Measurements from ENCODE around the gene TRIM2. TPM values are rescaled to one million over a fixed set of nuclear protein-coding genes. Genes with fewer than 3 reads are reported as not detected.

TRIM2 gene
- total and polyA plus RNA-seq, 4 donors = 3.4 to 15.5 (median 8.9) TPM

DNA sequence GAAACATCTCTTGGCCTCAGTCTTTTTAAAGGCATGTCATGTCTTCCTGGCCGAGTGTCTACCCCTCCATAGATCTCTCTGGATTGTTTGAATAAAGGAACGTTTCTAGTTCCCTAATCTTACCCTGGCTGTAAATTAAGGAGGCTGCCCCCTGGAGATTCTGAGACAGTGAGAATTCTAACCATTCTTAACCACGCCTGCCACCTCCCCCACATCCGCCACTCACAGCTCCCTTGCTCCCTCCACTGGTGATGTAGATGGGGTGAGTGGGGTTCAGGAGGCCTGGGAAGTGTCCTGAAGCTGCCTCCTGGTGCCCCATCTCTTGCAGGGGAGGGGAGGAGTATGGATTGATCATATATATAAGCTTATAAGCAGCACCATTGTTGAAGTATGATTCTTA is 48.0 kb upstream of the TRIM2 start:
- Histone ChIP-seq H3K36me3 (ENCODE audit: control insufficient read depth in 4 of 4, insufficient read depth in 3 of 4, low read depth in 1 of 4, low read length in 3 of 4) (no peaks in the 10 kb centered on the region), H3K27me3 (ENCODE audit: control insufficient read depth in 4 of 4, insufficient read depth in 4 of 4, low read length in 3 of 4) (peaks cover 0 to 12% (median 3%) of the 10 kb centered on the region in 4 donors), H3K27ac (ENCODE audit: low read depth in 1 of 2, low read length in 2 of 2) (no peak overlapping the region), H3K4me3 (ENCODE audit: low read depth in 1 of 3, low read length in 3 of 3) (no peak overlapping the region), H3K9ac (ENCODE audit: low read depth in 1 of 2, low read length in 2 of 2) (no peak overlapping the region), H3K4me1 (ENCODE audit: control insufficient read depth in 4 of 4, insufficient read depth in 4 of 4, low read length in 3 of 4) (peaks cover 3 to 23% (median 19%) of the 10 kb centered on the region in 4 donors), H3K9me3 (ENCODE audit: control insufficient read depth in 4 of 4, low read length in 3 of 4) (no peaks in the 10 kb centered on the region)
- no peak for DNase-seq (ENCODE audit: low spot score)
- TF ChIP-seq NR2F2 (IDR thresholded peaks at IDR 0.05) = no peak
- no peak for TF ChIP-seq TAF1 (conservative IDR thresholded peaks at IDR 0.05)
- TF ChIP-seq JUND (IDR thresholded peaks at IDR 0.05) = no peak
- TF ChIP-seq, protein P1, sequence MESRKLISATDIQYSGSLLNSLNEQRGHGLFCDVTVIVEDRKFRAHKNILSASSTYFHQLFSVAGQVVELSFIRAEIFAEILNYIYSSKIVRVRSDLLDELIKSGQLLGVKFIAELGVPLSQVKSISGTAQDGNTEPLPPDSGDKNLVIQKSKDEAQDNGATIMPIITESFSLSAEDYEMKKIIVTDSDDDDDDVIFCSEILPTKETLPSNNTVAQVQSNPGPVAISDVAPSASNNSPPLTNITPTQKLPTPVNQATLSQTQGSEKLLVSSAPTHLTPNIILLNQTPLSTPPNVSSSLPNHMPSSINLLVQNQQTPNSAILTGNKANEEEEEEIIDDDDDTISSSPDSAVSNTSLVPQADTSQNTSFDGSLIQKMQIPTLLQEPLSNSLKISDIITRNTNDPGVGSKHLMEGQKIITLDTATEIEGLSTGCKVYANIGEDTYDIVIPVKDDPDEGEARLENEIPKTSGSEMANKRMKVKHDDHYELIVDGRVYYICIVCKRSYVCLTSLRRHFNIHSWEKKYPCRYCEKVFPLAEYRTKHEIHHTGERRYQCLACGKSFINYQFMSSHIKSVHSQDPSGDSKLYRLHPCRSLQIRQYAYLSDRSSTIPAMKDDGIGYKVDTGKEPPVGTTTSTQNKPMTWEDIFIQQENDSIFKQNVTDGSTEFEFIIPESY (IDR thresholded peaks at IDR 0.05) = no peak
- TF ChIP-seq RXRA (IDR thresholded peaks at IDR 0.05) = no peak
- no peak for TF ChIP-seq YY1 (IDR thresholded peaks at IDR 0.05)
- TF ChIP-seq RAD21 (IDR thresholded peaks at IDR 0.05) = no peak
- no peak for TF ChIP-seq EGR1 (IDR thresholded peaks at IDR 0.05; ENCODE audit: low read depth in 2 of 2)
- TF ChIP-seq HNF4A (conservative IDR thresholded peaks at IDR 0.05) = no peak
- TF ChIP-seq, protein P2, sequence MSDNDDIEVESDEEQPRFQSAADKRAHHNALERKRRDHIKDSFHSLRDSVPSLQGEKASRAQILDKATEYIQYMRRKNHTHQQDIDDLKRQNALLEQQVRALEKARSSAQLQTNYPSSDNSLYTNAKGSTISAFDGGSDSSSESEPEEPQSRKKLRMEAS (IDR thresholded peaks at IDR 0.05) = no peak
- TF ChIP-seq SP1 (IDR thresholded peaks at IDR 0.05) = no peak
- TF ChIP-seq, protein P3, sequence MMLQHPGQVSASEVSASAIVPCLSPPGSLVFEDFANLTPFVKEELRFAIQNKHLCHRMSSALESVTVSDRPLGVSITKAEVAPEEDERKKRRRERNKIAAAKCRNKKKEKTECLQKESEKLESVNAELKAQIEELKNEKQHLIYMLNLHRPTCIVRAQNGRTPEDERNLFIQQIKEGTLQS (IDR thresholded peaks at IDR 0.05) = no peak
- TF ChIP-seq, protein P4, sequence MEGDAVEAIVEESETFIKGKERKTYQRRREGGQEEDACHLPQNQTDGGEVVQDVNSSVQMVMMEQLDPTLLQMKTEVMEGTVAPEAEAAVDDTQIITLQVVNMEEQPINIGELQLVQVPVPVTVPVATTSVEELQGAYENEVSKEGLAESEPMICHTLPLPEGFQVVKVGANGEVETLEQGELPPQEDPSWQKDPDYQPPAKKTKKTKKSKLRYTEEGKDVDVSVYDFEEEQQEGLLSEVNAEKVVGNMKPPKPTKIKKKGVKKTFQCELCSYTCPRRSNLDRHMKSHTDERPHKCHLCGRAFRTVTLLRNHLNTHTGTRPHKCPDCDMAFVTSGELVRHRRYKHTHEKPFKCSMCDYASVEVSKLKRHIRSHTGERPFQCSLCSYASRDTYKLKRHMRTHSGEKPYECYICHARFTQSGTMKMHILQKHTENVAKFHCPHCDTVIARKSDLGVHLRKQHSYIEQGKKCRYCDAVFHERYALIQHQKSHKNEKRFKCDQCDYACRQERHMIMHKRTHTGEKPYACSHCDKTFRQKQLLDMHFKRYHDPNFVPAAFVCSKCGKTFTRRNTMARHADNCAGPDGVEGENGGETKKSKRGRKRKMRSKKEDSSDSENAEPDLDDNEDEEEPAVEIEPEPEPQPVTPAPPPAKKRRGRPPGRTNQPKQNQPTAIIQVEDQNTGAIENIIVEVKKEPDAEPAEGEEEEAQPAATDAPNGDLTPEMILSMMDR (IDR thresholded peaks at IDR 0.05; ENCODE audit: low read depth, low read length, missing input control) = no peak
- TF ChIP-seq FOXA1 (IDR thresholded peaks at IDR 0.05) = no peak
- WGBS = 45% methylated on average over 4 of the region's 4 CpGs

DNA sequence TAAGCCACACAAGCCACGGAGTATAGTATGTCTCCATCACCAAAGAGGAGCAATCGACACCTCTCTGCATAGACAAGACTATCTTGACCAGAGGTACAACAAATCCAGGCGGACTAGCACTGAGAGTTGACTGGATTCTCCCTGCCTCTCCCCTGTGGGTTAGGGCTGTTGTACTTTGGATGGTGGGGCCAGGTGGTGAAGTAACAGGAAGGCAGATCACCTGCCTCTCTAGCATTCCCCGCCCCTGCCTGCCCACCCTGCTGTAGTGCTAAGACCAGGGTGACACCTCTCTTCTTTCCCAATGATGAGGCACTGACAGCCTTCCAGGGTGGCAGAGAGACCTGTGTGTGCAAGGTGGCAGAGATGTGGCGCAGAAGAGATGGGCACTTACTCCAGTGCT is 47.5 kb upstream of the TRIM2 start:
- Histone ChIP-seq H3K27me3 (ENCODE audit: control insufficient read depth in 4 of 4, insufficient read depth in 4 of 4, low read length in 3 of 4) (peaks cover 0 to 12% (median 3%) of the 10 kb centered on the region in 4 donors), H3K9ac (ENCODE audit: low read depth in 1 of 2, low read length in 2 of 2) (no peak overlapping the region), H3K27ac (ENCODE audit: low read depth in 1 of 2, low read length in 2 of 2) (no peak overlapping the region), H3K4me3 (ENCODE audit: low read depth in 1 of 3, low read length in 3 of 3) (no peak overlapping the region), H3K9me3 (ENCODE audit: control insufficient read depth in 4 of 4, low read length in 3 of 4) (no peaks in the 10 kb centered on the region), H3K36me3 (ENCODE audit: control insufficient read depth in 4 of 4, insufficient read depth in 3 of 4, low read depth in 1 of 4, low read length in 3 of 4) (no peaks in the 10 kb centered on the region), H3K4me1 (ENCODE audit: control insufficient read depth in 4 of 4, insufficient read depth in 4 of 4, low read length in 3 of 4) (peaks cover 3 to 23% (median 19%) of the 10 kb centered on the region in 4 donors)
- DNase-seq (ENCODE audit: low spot score) = no peak
- 75% methylated on average over 5 of the region's 5 CpGs for WGBS
- TF ChIP-seq YY1 (IDR thresholded peaks at IDR 0.05) (no peak), EGR1 (IDR thresholded peaks at IDR 0.05; ENCODE audit: low read depth in 2 of 2) (no peak)

DNA sequence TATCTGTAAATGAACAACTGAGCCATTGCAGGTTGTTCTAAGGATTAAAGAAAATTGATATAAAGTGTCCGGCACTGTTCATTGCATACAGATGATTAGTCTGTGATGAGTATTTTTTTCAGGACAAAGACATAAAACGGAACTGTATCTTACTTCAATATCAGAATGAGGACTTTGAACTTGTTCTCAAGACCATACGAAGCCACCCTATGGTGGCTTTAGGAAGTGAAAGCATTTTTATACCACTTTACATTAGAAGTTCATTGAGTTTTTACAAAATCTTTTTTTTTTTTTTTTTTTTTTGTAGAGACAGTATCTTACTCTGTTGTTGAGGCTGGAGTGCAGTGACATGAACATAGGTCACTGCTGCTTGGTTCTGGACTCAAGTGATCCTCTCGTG is 45.2 kb upstream of the TRIM2 start:
- H3K27me3 ChIP-seq (ENCODE audit: control insufficient read depth in 4 of 4, insufficient read depth in 4 of 4, low read length in 3 of 4) = peaks cover 0 to 15% (median 3%) of the 10 kb centered on the region in 4 donors
- H3K9ac ChIP-seq (ENCODE audit: low read depth in 1 of 2, low read length in 2 of 2) = no peak overlapping the region
- no peak for DNase-seq (ENCODE audit: low spot score)
- H3K4me3 ChIP-seq (ENCODE audit: low read depth in 1 of 3, low read length in 3 of 3) = no peak overlapping the region
- WGBS = 66% methylated on average over 4 of the region's 4 CpGs
- H3K9me3 ChIP-seq (ENCODE audit: control insufficient read depth in 4 of 4, low read length in 3 of 4) = no peaks in the 10 kb centered on the region
- no peaks in the 10 kb centered on the region for H3K36me3 ChIP-seq (ENCODE audit: control insufficient read depth in 4 of 4, insufficient read depth in 3 of 4, low read depth in 1 of 4, low read length in 3 of 4)
- H3K27ac ChIP-seq (ENCODE audit: low read depth in 1 of 2, low read length in 2 of 2) = no peak overlapping the region
- H3K4me1 ChIP-seq (ENCODE audit: control insufficient read depth in 4 of 4, insufficient read depth in 4 of 4, low read length in 3 of 4) = peaks cover 0 to 2% (median 1%) of the 10 kb centered on the region in 4 donors
- TF ChIP-seq, protein P5, sequence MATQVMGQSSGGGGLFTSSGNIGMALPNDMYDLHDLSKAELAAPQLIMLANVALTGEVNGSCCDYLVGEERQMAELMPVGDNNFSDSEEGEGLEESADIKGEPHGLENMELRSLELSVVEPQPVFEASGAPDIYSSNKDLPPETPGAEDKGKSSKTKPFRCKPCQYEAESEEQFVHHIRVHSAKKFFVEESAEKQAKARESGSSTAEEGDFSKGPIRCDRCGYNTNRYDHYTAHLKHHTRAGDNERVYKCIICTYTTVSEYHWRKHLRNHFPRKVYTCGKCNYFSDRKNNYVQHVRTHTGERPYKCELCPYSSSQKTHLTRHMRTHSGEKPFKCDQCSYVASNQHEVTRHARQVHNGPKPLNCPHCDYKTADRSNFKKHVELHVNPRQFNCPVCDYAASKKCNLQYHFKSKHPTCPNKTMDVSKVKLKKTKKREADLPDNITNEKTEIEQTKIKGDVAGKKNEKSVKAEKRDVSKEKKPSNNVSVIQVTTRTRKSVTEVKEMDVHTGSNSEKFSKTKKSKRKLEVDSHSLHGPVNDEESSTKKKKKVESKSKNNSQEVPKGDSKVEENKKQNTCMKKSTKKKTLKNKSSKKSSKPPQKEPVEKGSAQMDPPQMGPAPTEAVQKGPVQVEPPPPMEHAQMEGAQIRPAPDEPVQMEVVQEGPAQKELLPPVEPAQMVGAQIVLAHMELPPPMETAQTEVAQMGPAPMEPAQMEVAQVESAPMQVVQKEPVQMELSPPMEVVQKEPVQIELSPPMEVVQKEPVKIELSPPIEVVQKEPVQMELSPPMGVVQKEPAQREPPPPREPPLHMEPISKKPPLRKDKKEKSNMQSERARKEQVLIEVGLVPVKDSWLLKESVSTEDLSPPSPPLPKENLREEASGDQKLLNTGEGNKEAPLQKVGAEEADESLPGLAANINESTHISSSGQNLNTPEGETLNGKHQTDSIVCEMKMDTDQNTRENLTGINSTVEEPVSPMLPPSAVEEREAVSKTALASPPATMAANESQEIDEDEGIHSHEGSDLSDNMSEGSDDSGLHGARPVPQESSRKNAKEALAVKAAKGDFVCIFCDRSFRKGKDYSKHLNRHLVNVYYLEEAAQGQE (IDR thresholded peaks at IDR 0.05) = no peak
- TF ChIP-seq RAD21 (IDR thresholded peaks at IDR 0.05) (no peak), NR2F2 (IDR thresholded peaks at IDR 0.05) (no peak), GABPA (IDR thresholded peaks at IDR 0.05 in 1 of 2, conservative IDR thresholded peaks at IDR 0.05 in 1 of 2) (no peak), HNF4G (IDR thresholded peaks at IDR 0.05) (no peak), YY1 (IDR thresholded peaks at IDR 0.05) (no peak), RXRA (IDR thresholded peaks at IDR 0.05) (no peak)
- TF ChIP-seq, protein P1 (IDR thresholded peaks at IDR 0.05) = no peak
- TF ChIP-seq, protein P2 (IDR thresholded peaks at IDR 0.05) = no peak

All from liver (tissue), 9 donors.